Measurements from ENCODE around the gene PHF14.
A peak's percentile ranks its signal among the peaks of the same experiment; 100 is the strongest.

The PHF14 gene

GRCh38 chr7:11078247-11078834 lies 104.7 kb downstream of the PHF14 start:
- no peaks in the 10 kb centered on the region for H3K4me1 Mint-ChIP-seq
- H3K9me3 Mint-ChIP-seq, result no peaks in the 10 kb centered on the region
- H3K36me3 Mint-ChIP-seq (ENCODE audit: insufficient read depth), result peaks cover 10% of the 10 kb centered on the region
- no peaks in the 10 kb centered on the region for H3K27me3 Mint-ChIP-seq
- no peak overlapping the region for H3K27ac Mint-ChIP-seq (ENCODE audit: low read depth)
- ATAC-seq (replicated peaks; ENCODE audit: extremely low read depth, poor library complexity, severe bottlenecking), result no peak
- no peak for DNase-seq (ENCODE audit: low spot score in 2 of 2)
- no peak overlapping the region for H3K4me3 Mint-ChIP-seq

DNA sequence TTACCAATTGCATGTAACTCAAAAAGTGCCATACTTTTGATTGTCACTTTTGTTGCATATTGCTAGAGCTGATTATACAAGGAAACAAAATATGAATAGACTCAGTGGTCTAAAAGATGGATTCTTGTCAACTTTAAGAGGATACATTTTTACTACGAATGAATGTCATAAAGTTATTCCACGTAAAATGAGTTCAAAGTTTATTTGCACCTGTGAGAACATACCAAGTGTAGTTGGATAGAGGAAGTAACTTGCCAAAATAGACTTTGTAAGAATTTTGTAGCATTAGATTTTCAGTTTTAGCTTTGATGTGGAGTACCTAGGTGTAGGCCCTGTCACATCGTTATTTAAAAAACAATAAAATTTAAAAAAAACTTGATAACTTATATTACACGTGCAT lies 106.2 kb downstream of the PHF14 start:
- Mint-ChIP-seq H3K4me1 (no peaks in the 10 kb centered on the region), H3K36me3 (ENCODE audit: insufficient read depth) (peaks cover 5% of the 10 kb centered on the region), H3K27me3 (no peaks in the 10 kb centered on the region), H3K9me3 (no peaks in the 10 kb centered on the region), H3K27ac (ENCODE audit: low read depth) (no peak overlapping the region), H3K4me3 (no peak overlapping the region)
- no peak for DNase-seq (ENCODE audit: low spot score in 2 of 2)
- ATAC-seq (replicated peaks; ENCODE audit: extremely low read depth, poor library complexity, severe bottlenecking), result no peak

DNA sequence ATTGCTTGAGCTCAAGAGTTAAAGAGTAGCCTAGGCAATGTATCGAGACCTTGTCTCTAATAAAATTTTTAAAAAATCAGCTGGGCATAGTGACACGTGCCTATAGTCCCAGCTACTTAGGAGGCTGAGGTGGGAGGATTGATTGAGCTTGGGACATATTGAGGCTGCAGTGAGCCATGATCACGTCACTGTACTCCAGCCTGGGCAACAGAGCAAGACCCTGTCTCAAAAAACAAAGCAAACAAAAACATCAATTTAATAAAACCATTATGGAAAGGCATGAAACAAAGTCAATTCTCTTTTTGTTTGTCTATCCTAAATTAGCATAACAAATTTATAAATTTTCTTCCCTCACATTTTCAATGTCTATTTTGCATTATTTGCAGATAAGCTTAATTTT lies 108.4 kb downstream of the PHF14 start:
- Mint-ChIP-seq H3K27ac (ENCODE audit: low read depth) (no peak overlapping the region), H3K4me3 (no peak overlapping the region), H3K9me3 (no peaks in the 10 kb centered on the region), H3K4me1 (no peaks in the 10 kb centered on the region), H3K36me3 (ENCODE audit: insufficient read depth) (no peaks in the 10 kb centered on the region), H3K27me3 (no peaks in the 10 kb centered on the region)
- DNase-seq (ENCODE audit: low spot score in 2 of 2), result no peak
- no peak for ATAC-seq (replicated peaks; ENCODE audit: extremely low read depth, poor library complexity, severe bottlenecking)

DNA sequence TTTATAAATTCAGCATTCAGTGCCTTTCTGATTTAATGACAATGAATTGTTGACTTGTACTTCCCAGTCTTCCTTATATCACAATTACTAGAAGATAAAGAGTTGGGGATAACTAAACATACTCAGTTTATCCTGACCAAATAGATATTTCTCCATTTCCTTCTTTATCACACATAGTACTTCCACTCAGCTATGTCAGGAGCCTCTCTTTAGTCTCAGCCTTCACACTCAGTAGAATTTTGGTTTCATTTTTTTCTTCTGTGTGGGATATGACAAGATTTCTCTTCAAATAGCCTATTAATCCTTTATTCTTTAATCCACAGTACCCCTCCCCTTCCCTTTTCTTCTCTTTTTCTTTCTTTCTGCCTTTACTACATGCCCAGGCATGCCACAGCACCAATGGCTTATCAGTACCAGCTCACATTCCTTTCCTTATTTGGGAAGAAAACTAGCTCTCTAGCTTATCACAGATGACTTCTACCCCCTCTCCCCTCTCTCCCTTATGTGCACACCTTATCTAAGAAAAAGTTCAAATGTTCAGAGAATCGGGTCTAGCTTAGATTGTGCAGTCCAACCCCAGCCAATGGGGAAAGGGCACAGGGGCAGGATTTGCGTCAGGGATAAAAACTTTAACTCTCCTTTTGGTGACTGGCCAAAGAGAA lies 109.0 kb downstream of the PHF14 start:
- H3K27me3 Mint-ChIP-seq, result no peaks in the 10 kb centered on the region
- no peak overlapping the region for H3K4me3 Mint-ChIP-seq
- no peaks in the 10 kb centered on the region for H3K36me3 Mint-ChIP-seq (ENCODE audit: insufficient read depth)
- no peaks in the 10 kb centered on the region for H3K9me3 Mint-ChIP-seq
- no peaks in the 10 kb centered on the region for H3K4me1 Mint-ChIP-seq
- ATAC-seq (replicated peaks; ENCODE audit: extremely low read depth, poor library complexity, severe bottlenecking) (no peak), DNase-seq (ENCODE audit: low spot score in 2 of 2) (no peak)
- no peak overlapping the region for H3K27ac Mint-ChIP-seq (ENCODE audit: low read depth)

DNA sequence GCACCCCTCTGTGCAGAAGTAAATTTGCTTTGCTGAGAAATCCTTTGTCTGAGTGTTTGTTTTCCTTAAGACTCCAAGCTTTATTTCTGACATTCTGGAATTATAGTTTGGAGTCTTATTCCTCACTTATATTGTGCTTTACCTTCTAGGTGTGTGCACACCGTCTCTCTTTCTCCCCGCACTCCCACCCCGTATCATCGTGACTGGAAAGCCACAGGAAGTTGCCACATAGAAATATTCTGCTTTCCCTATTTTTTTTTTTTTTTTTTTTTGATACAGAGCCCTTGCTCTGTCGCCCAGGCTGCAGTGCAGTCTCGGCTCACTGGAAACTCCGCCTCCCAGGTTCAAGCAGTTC lies 109.5 kb downstream of the PHF14 start:
- Mint-ChIP-seq H3K9me3 (no peaks in the 10 kb centered on the region), H3K27me3 (no peaks in the 10 kb centered on the region), H3K27ac (ENCODE audit: low read depth) (no peak overlapping the region), H3K4me1 (no peaks in the 10 kb centered on the region), H3K36me3 (ENCODE audit: insufficient read depth) (no peaks in the 10 kb centered on the region), H3K4me3 (no peak overlapping the region)
- ATAC-seq (replicated peaks; ENCODE audit: extremely low read depth, poor library complexity, severe bottlenecking) (no peak), DNase-seq (ENCODE audit: low spot score in 2 of 2) (no peak)

- Mint-ChIP-seq H3K36me3 (ENCODE audit: insufficient read depth) (peaks cover 4% of the 10 kb centered on the region), H3K27me3 (no peaks in the 10 kb centered on the region), H3K27ac (ENCODE audit: low read depth) (no peak overlapping the region), H3K9me3 (no peaks in the 10 kb centered on the region), H3K4me1 (no peaks in the 10 kb centered on the region), H3K4me3 (no peak overlapping the region)
- DNase-seq (ENCODE audit: low spot score in 2 of 2), result no peak
- no peak for ATAC-seq (replicated peaks; ENCODE audit: extremely low read depth, poor library complexity, severe bottlenecking)
Measured at GRCh38 chr7:11104578-11104977, 130.9 kb downstream of the PHF14 start.

GRCh38 chr7:11109659-11110058 lies 136.0 kb downstream of the PHF14 start:
- Mint-ChIP-seq H3K4me3 (no peak overlapping the region), H3K9me3 (no peaks in the 10 kb centered on the region), H3K27me3 (no peaks in the 10 kb centered on the region), H3K36me3 (ENCODE audit: insufficient read depth) (no peaks in the 10 kb centered on the region), H3K27ac (ENCODE audit: low read depth) (no peak overlapping the region), H3K4me1 (no peaks in the 10 kb centered on the region)
- DNase-seq (ENCODE audit: low spot score in 2 of 2), result no peak
- no peak for ATAC-seq (replicated peaks; ENCODE audit: extremely low read depth, poor library complexity, severe bottlenecking)

DNA sequence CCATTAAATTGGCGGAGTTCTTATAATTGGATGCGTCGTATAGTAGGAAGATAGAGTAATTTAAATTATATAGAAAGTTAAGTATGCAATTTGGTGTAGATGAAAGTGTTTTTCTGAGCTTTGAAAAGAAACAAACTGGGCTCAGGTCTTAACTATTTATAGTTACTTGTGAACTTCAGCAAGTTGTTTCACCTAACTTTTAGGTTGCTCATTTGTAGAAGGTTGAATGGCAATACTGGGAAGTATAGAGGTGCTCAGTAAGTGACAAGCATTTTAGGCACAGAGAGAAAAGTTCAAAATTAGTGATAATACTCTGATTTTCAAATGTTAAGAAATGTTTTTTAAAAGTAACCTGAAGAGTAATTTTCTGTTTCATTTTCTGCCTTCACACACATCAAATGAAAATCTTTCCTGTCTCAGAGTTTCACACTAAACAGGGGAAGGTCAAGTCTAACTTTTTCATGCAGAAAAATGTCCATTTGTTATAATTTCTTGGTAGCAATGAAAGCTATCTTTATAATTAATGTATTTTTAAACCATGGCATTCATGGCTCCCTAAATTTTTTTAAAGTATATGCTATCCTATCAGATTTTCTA lies 146.5 kb downstream of the PHF14 start:
- Mint-ChIP-seq H3K27ac (ENCODE audit: low read depth) (no peak overlapping the region), H3K36me3 (ENCODE audit: insufficient read depth) (peaks cover 6% of the 10 kb centered on the region), H3K4me3 (no peak overlapping the region), H3K4me1 (peaks cover 5% of the 10 kb centered on the region), H3K9me3 (no peaks in the 10 kb centered on the region), H3K27me3 (no peaks in the 10 kb centered on the region)
- ATAC-seq (replicated peaks; ENCODE audit: extremely low read depth, poor library complexity, severe bottlenecking), result no peak
- DNase-seq (ENCODE audit: low spot score in 2 of 2), result no peak

- Mint-ChIP-seq H3K4me3 (no peak overlapping the region), H3K36me3 (ENCODE audit: insufficient read depth) (peaks cover 6% of the 10 kb centered on the region), H3K27ac (ENCODE audit: low read depth) (no peak overlapping the region), H3K9me3 (no peaks in the 10 kb centered on the region), H3K4me1 (peaks cover 5% of the 10 kb centered on the region), H3K27me3 (no peaks in the 10 kb centered on the region)
- DNase-seq (ENCODE audit: low spot score in 2 of 2) (no peak), ATAC-seq (replicated peaks; ENCODE audit: extremely low read depth, poor library complexity, severe bottlenecking) (no peak)
Measured at GRCh38 chr7:11120675-11121220, 147.1 kb downstream of the PHF14 start.

- DNase-seq (ENCODE audit: low spot score in 2 of 2) (no peak), ATAC-seq (replicated peaks; ENCODE audit: extremely low read depth, poor library complexity, severe bottlenecking) (no peak)
- Mint-ChIP-seq H3K27me3 (no peaks in the 10 kb centered on the region), H3K9me3 (no peaks in the 10 kb centered on the region), H3K4me1 (peaks cover 36% of the 10 kb centered on the region), H3K27ac (ENCODE audit: low read depth) (no peak overlapping the region), H3K4me3 (no peak overlapping the region), H3K36me3 (ENCODE audit: insufficient read depth) (peaks cover 1% of the 10 kb centered on the region)
Measured at GRCh38 chr7:11124856-11125559, 151.3 kb downstream of the PHF14 start.

DNA sequence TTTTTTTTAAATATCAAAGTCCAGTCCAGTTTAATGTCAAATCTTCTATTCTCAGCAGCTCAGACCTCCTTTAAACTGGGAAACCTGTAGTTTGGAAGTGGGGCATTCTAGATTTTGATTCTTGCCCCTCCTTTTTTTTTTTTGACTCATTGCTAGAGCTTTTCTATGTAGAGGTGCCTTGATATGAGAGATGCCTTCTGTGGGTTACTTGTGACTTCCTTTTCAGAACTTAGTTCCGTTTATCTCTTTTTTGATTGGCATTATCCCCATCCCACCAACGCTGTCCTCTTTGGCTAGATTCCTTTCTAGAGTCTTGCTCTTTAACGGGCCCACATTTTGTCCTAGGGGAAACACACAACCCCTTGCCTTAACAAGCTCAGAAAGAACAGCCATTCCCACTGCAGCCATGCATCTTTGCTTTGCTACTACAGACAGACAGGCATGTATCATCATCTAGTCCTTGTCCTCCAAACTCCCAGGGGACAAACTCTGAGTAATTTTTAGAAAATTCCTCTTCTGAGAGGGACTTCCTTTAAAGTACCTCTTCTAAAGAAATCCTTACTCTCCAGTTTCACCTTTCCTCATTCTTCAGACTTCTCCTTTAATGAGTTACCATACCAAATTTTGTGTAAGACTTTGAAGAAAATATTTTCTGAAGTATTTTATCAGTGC lies 153.6 kb downstream of the PHF14 start:
- Mint-ChIP-seq H3K4me1 (peaks cover 44% of the 10 kb centered on the region), H3K9me3 (no peaks in the 10 kb centered on the region), H3K27ac (ENCODE audit: low read depth) (peak overlapping the region; percentile 47), H3K4me3 (no peak overlapping the region), H3K27me3 (no peaks in the 10 kb centered on the region), H3K36me3 (ENCODE audit: insufficient read depth) (peaks cover 1% of the 10 kb centered on the region)
- no peak for ATAC-seq (replicated peaks; ENCODE audit: extremely low read depth, poor library complexity, severe bottlenecking)
- no peak for DNase-seq (ENCODE audit: low spot score in 2 of 2)

- ATAC-seq (replicated peaks; ENCODE audit: extremely low read depth, poor library complexity, severe bottlenecking), result no peak
- H3K4me3 Mint-ChIP-seq, result no peak overlapping the region
Measured at GRCh38 chr7:11127988-11128387, 154.3 kb downstream of the PHF14 start.

More at GRCh38 chr7:11127988-11128387, 154.3 kb downstream of the PHF14 start:
- peaks cover 40% of the 10 kb centered on the region for H3K4me1 Mint-ChIP-seq
- DNase-seq (ENCODE audit: low spot score in 2 of 2), result no peak
- no peaks in the 10 kb centered on the region for H3K9me3 Mint-ChIP-seq
- peak overlapping the region; percentile 47 for H3K27ac Mint-ChIP-seq (ENCODE audit: low read depth)
- no peaks in the 10 kb centered on the region for H3K27me3 Mint-ChIP-seq
- peaks cover under 1% of the 10 kb centered on the region for H3K36me3 Mint-ChIP-seq (ENCODE audit: insufficient read depth)
